H1 (cell line): Measurements from ENCODE around the gene OPHN1. TPM values are rescaled to one million over a fixed set of nuclear protein-coding genes. Genes with fewer than 3 reads are reported as not detected.

Source experiments
- CTCF ChIA-PET: fragments of 300-600 bp; sonication (Branson Sonifier 250); formaldehyde crosslinking; loops from one replicate; lab custom pipeline; 2021; ENCODE audit not compliant: partially characterized antibody; lab: Charles Lee
- POLR2A ChIA-PET: fragments of 300-600 bp; sonication (Branson Sonifier 250); formaldehyde crosslinking; loops from one replicate; lab custom pipeline; 2021; ENCODE audit warnings: inconsistent platforms; ENCODE audit not compliant: partially characterized antibody; lab: Charles Lee
- DNase-seq, 2 experiments: peaks; one replicate each; pipeline versions ENCODE4 v3.0.0 to v3.0.0-alpha.2; 2010 to 2022; ENCODE audit warnings: low spot score in 2 of 2, low read depth in 1 of 2, mixed read lengths in 1 of 2
- FAIRE-seq: peaks from 2 replicates; lab custom pipeline; 2011; peaks lifted over from hg19 to GRCh38; lab: Jason Lieb, UNC
- H2AFZ ChIP-seq: 2 replicates; pipeline ENCODE4 v1.8.1; 2012; ENCODE audit warnings: low read length, inconsistent platforms
- H2AK5ac ChIP-seq: 2 replicates; pipeline ENCODE4 v1.6.1; 2013; ENCODE audit warnings: low read depth, low read length
- H2BK120ac ChIP-seq: replicated peaks from 2 replicates; pipeline ENCODE3; 2013; ENCODE audit warnings: low read depth, low read length, inconsistent platforms
- H2BK12ac ChIP-seq: 2 replicates; pipeline ENCODE4 v1.6.1; 2013; ENCODE audit warnings: low read depth, low read length
- H2BK15ac ChIP-seq: 2 replicates; pipeline ENCODE4 v1.6.1; 2013; ENCODE audit warnings: low read length
- H2BK20ac ChIP-seq: 2 replicates; pipeline ENCODE4 v1.6.1; 2013; ENCODE audit warnings: low read length
- H2BK5ac ChIP-seq: 2 replicates; pipeline ENCODE4 v1.6.1; 2013; ENCODE audit warnings: low read depth, low read length
- H3K14ac ChIP-seq: 2 replicates; pipeline ENCODE4 v1.6.1; 2013; ENCODE audit warnings: inconsistent platforms; ENCODE audit not compliant: insufficient read length
- H3K18ac ChIP-seq: 2 replicates; pipeline ENCODE4 v1.6.1; 2013; ENCODE audit warnings: low read length; ENCODE audit errors: extremely low read depth
- H3K23ac ChIP-seq: 2 replicates; pipeline ENCODE4 v1.6.1; 2013; ENCODE audit warnings: inconsistent platforms; ENCODE audit not compliant: insufficient read length
- H3K23me2 ChIP-seq: 2 replicates; pipeline ENCODE4 v1.6.1; 2013; ENCODE audit warnings: low read depth, low read length
- H3K27ac ChIP-seq: 2 replicates; pipeline ENCODE4 v1.6.1; 2011; ENCODE audit warnings: low read depth, low read length, inconsistent platforms
- H3K27me3 ChIP-seq, 4 experiments: replicated peaks in 1 of 4; 1 replicate in 1 of 4; 2 replicates in 3 of 4; pipeline versions ENCODE4 v1.6.1 to v1.8.1; 2011 to 2013; ENCODE audit warnings: low read length in 3 of 4, mild to moderate bottlenecking in 3 of 4, inconsistent platforms in 2 of 4, mixed read lengths in 2 of 4, moderate library complexity in 1 of 4; ENCODE audit not compliant: control insufficient read depth in 3 of 4, insufficient read depth in 3 of 4; ENCODE audit errors: extremely low read depth in 1 of 4
- H3K36me3 ChIP-seq, 4 experiments: 2 replicates each; pipeline versions ENCODE4 v1.6.1 to v1.8.1; 2011 to 2013; ENCODE audit warnings: mild to moderate bottlenecking in 4 of 4, low read length in 3 of 4, moderate library complexity in 2 of 4, control low read depth in 1 of 4, inconsistent platforms in 1 of 4; ENCODE audit not compliant: insufficient read depth in 4 of 4, control insufficient read depth in 2 of 4
- H3K4ac ChIP-seq: replicated peaks from 2 replicates; pipeline ENCODE3; 2013; ENCODE audit warnings: low read length, low read depth, mixed read lengths, inconsistent platforms; ENCODE audit not compliant: insufficient read length
- H3K4me1 ChIP-seq, 4 experiments: replicated peaks in 1 of 4; 1 replicate in 1 of 4; 2 replicates in 3 of 4; pipeline versions ENCODE4 v1.6.1 to v1.8.1; 2011 to 2013; ENCODE audit warnings: low read length in 3 of 4, inconsistent platforms in 2 of 4, mixed read lengths in 1 of 4; ENCODE audit not compliant: insufficient read depth in 4 of 4, control insufficient read depth in 3 of 4
- H3K4me2 ChIP-seq, 2 experiments: 2 replicates each; pipeline versions ENCODE4 v1.6.1 to v1.8.1; 2011 to 2013; ENCODE audit warnings: low read depth in 2 of 2, low read length in 2 of 2, control low read depth in 1 of 2, inconsistent platforms in 1 of 2, mild to moderate bottlenecking in 1 of 2; ENCODE audit not compliant: insufficient read depth in 1 of 2
- H3K4me3 ChIP-seq, 4 experiments: fragments of 200-600, 300-600 bp in 1 of 4; sonication (generic), shearing (Covaris generic), sonication (Bioruptor Twin) in 1 of 4; 2 replicates each; pipeline versions ENCODE4 v1.5.1 to v1.8.1; 2011 to 2016; ENCODE audit warnings: low read length in 4 of 4, low read depth in 3 of 4, control low read depth in 2 of 4, inconsistent platforms in 2 of 4, mild to moderate bottlenecking in 2 of 4, mixed read lengths in 1 of 4, moderate library complexity in 1 of 4; ENCODE audit not compliant: insufficient read depth in 2 of 4; ENCODE audit errors: extremely low read depth in 1 of 4
- H3K56ac ChIP-seq: replicated peaks from 2 replicates; pipeline ENCODE3; 2013; ENCODE audit warnings: low read depth, mild to moderate bottlenecking, mixed read lengths, low read length, inconsistent platforms; ENCODE audit not compliant: insufficient read length
- H3K79me1 ChIP-seq: 2 replicates; pipeline ENCODE4 v1.6.1; 2013; ENCODE audit warnings: low read depth, low read length, control low read depth
- H3K79me2 ChIP-seq, 2 experiments: 2 replicates each; pipeline versions ENCODE4 v1.6.1 to v1.8.1; 2012 to 2013; ENCODE audit warnings: low read length in 2 of 2, mild to moderate bottlenecking in 2 of 2, inconsistent platforms in 1 of 2; ENCODE audit not compliant: insufficient read depth in 2 of 2, control insufficient read depth in 1 of 2
- H3K9ac ChIP-seq, 4 experiments: replicated peaks in 1 of 4; 1 replicate in 1 of 4; 2 replicates in 3 of 4; pipeline versions ENCODE4 v1.6.1 to v1.8.1; 2011 to 2013; ENCODE audit warnings: low read depth in 3 of 4, low read length in 3 of 4, control low read depth in 2 of 4, mild to moderate bottlenecking in 2 of 4, moderate library complexity in 2 of 4, inconsistent platforms in 1 of 4; ENCODE audit errors: extremely low read depth in 1 of 4
- H3K9me3 ChIP-seq, 2 experiments: 2 replicates each; pipeline versions ENCODE4 v1.6.1 to v1.8.1; 2012 to 2013; ENCODE audit warnings: mild to moderate bottlenecking in 2 of 2, moderate library complexity in 2 of 2, control low read depth in 1 of 2, inconsistent platforms in 1 of 2, low read depth in 1 of 2, low read length in 1 of 2, mixed read lengths in 1 of 2; ENCODE audit not compliant: insufficient read depth in 2 of 2
- H4K20me1 ChIP-seq, 2 experiments: replicated peaks in 1 of 2; 2 replicates each; pipeline versions ENCODE3 to v1.8.1; 2011 to 2013; ENCODE audit warnings: inconsistent platforms in 2 of 2, low read length in 2 of 2, mild to moderate bottlenecking in 1 of 2; ENCODE audit not compliant: insufficient read depth in 2 of 2, control insufficient read depth in 1 of 2
- H4K5ac ChIP-seq: 2 replicates; pipeline ENCODE4 v1.6.1; 2013; ENCODE audit warnings: low read length, low read depth, mixed read lengths, inconsistent platforms; ENCODE audit not compliant: insufficient read length
- H4K8ac ChIP-seq: 2 replicates; pipeline ENCODE4 v1.8.0; 2013; ENCODE audit warnings: mild to moderate bottlenecking, moderate library complexity, low read length, inconsistent platforms; ENCODE audit not compliant: insufficient read depth; ENCODE audit errors: extremely low read depth
- H4K91ac ChIP-seq: replicated peaks from 2 replicates; pipeline ENCODE3; 2013; ENCODE audit warnings: low read length, mixed read lengths, inconsistent platforms; ENCODE audit not compliant: insufficient read length
- RAD21 ChIP-seq, 2 experiments: IDR thresholded peaks in 1 of 2; conservative IDR thresholded peaks in 1 of 2; 2 replicates each; pipeline ENCODE4 v1.6.1; 2011; ENCODE audit warnings: low read depth in 2 of 2, low read length in 2 of 2, improper control_type of control experiment in 1 of 2, inconsistent platforms in 1 of 2, mild to moderate bottlenecking in 1 of 2, moderate library complexity in 1 of 2
- SIRT6 ChIP-seq: IDR thresholded peaks from one replicate; pipeline ENCODE4 v1.7.1; 2012; ENCODE audit warnings: low read length, inconsistent platforms
- WGBS, 2 experiments: shearing (Covaris generic) in 1 of 2; methylation state at CpG; one replicate each; pipeline versions ENCODE4 v1.1.6 to v1.1.7; 2013 to 2015; ENCODE audit warnings: low lambda C conversion rate in 2 of 2, mixed read lengths in 2 of 2, inconsistent platforms in 1 of 2, low coverage in 1 of 2, missing lambda C conversion rate in 1 of 2; ENCODE audit not compliant: insufficient replicate concordance in 2 of 2, insufficient coverage in 1 of 2, insufficient read length in 1 of 2; ENCODE audit errors: extremely low coverage in 1 of 2, missing lambda C conversion rate in 1 of 2; 5-methylcytosine and 5-hydroxymethylcytosine counted together
- polyA plus RNA-seq, 7 experiments: library from polyadenylated mRNA; depleted of rRNA in 3 of 7; stranded (reverse) in 5 of 7; unstranded in 2 of 7; fragments of >200 nt in 5 of 7; fragments of 200-250 nt in 2 of 7; gene quantifications; 1 replicate in 5 of 7; 2 replicates in 1 of 7; 4 replicates in 1 of 7; pipeline versions ENCODE4 v1.2.1 to v1.2.3, GENCODE V29; 2011 to 2013; ENCODE audit warnings: missing spikeins in 2 of 7, mixed read lengths in 2 of 7
- total RNA-seq: library from RNA; stranded (reverse); fragmentation: NEBNext Ultra II Directional; extraction: Animal tissue kit (Norgen Biotek cat#: 25700); gene quantifications from 2 replicates; pipeline ENCODE4 v1.2.1, GENCODE V29; 2021

Gene OPHN1
- total and polyA plus RNA-seq, 2 of the 8 experiments (the other 6 are each of a cell fraction or from before 2014, with no cell fraction given): 1.2 to 3.5 TPM

DNA sequence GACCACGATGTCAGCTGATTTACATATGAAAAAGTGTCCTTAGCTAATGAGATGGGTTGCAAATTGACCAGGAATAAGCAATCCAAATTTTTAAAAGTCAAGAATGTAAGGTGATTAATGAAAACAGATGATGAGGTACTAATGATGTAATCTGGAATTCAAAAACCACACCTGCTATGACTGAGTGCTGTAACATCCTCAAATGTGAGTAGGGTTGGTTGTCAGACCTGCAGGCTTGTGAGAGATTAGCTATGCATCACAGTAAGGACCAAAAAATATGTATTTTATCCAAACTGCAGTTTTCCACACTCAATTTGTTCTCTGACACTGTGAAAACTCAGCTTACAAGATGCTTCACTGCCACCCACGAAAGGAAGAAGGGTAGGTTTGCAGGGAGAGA lies 242.5 kb downstream of the OPHN1 start:
- Histone ChIP-seq H4K5ac (no peak overlapping the region), H2BK15ac (no peak overlapping the region), H3K79me2 (no peaks in the 10 kb centered on the region), H3K56ac (no peak overlapping the region), H2BK5ac (no peak overlapping the region), H3K14ac (no peak overlapping the region), H3K27me3 (no peaks in the 10 kb centered on the region), H3K23ac (no peak overlapping the region), H3K4me2 (no peak overlapping the region), H3K9me3 (no peaks in the 10 kb centered on the region), H4K8ac (no peak overlapping the region), H2AFZ (no peak overlapping the region), H3K79me1 (no peaks in the 10 kb centered on the region), H2BK20ac (no peak overlapping the region), H3K4ac (no peak overlapping the region), H4K20me1 (no peaks in the 10 kb centered on the region), H2AK5ac (no peak overlapping the region), H2BK120ac (no peak overlapping the region), H3K23me2 (no peaks in the 10 kb centered on the region), H3K27ac (no peak overlapping the region), H3K18ac (no peak overlapping the region), H3K36me3 (no peaks in the 10 kb centered on the region; a peak in 1 of 8 replicates), H3K4me3 (no peak overlapping the region), H2BK12ac (no peak overlapping the region), H3K9ac (no peak overlapping the region), H4K91ac (no peak overlapping the region), H3K4me1 (no peaks in the 10 kb centered on the region)
- no peak for TF ChIP-seq SIRT6
- TF ChIP-seq RAD21 (IDR thresholded peaks at IDR 0.05 in 1 of 2, conservative IDR thresholded peaks at IDR 0.05 in 1 of 2; ENCODE audit: low read depth in 2 of 2, low read length in 2 of 2): no peak
- no peak for FAIRE-seq
- DNase-seq: no peak
- WGBS, 2 experiments: 88% methylated on average over 2 of the region's 2 CpGs; no CpG with 5 or more reads in 1 of the 2 experiments
- POLR2A ChIA-PET: no interaction called here
- CTCF ChIA-PET: interaction anchor here (0.7 kb wide), 1 partner anchor 436 kb away, joined by 3 read pairs; no protein-coding TSS in a partner anchor
